PC-3 (cell line): ENCODE results near the gene HOXC11. TPM values are rescaled to one million over a fixed set of nuclear protein-coding genes. Genes with fewer than 3 reads are reported as not detected.

Experiments used
- ATAC-seq: fragments of 200-7000 bp; cut with Tn5 transposase; 2 replicates; pipeline ENCODE4 v1.9.1; 2020; ENCODE audit warnings: mild to moderate bottlenecking, moderate library complexity
- BruUV-seq: library from RNA; stranded (reverse); fragments of 400-500 nt; replicated peaks from 2 replicates; lab custom pipeline; 2021; lab: Mats Ljungman, UMichigan
- CTCF ChIA-PET: fragments of 300-600 bp; sonication (Branson Sonifier 250); formaldehyde crosslinking; loops from one replicate; lab custom pipeline; 2022; ENCODE audit warnings: antibody characterized with exemption; lab: Charles Lee
- POLR2A ChIA-PET: fragments of 300-600 bp; sonication (Branson Sonifier 250); formaldehyde crosslinking; loops from one replicate; lab custom pipeline; 2022; ENCODE audit warnings: antibody characterized with exemption; ENCODE audit not compliant: unreplicated experiment; lab: Charles Lee
- DNase-seq: peaks from one replicate; pipeline ENCODE4 v3.0.0-alpha.2; 2015
- H2AFZ ChIP-seq: fragments of 300-600 bp; sonication (generic); 2 replicates; pipeline ENCODE4 v1.6.0; 2016; ENCODE audit warnings: antibody characterized with exemption, low read length
- H3F3A ChIP-seq: fragments of 300-600 bp; sonication (generic); one replicate; pipeline ENCODE4 v1.6.0; 2017; ENCODE audit warnings: antibody characterized with exemption, low read length, control low read depth, mild to moderate bottlenecking; ENCODE audit not compliant: unreplicated experiment
- H3K27ac ChIP-seq: fragments of 300-600 bp; sonication (generic); 2 replicates; pipeline ENCODE4 v1.5.1; 2016; ENCODE audit warnings: mild to moderate bottlenecking, low read length
- H3K27me3 ChIP-seq: fragments of 300-600 bp; sonication (generic); 2 replicates; pipeline ENCODE4 v1.6.1; 2016; ENCODE audit warnings: low read length, mixed read lengths
- H3K36me3 ChIP-seq: fragments of 300-600 bp; sonication (generic); 2 replicates; pipeline ENCODE4 v1.6.1; 2016; ENCODE audit warnings: low read depth, mixed run types, low read length, mixed read lengths
- H3K4me1 ChIP-seq: fragments of 300-600 bp; sonication (generic); 2 replicates; pipeline ENCODE4 v1.5.1; 2016; ENCODE audit warnings: low read length; ENCODE audit not compliant: insufficient read depth
- H3K4me2 ChIP-seq: fragments of 300-600 bp; sonication (generic); 2 replicates; pipeline ENCODE4 v1.6.0; 2016; ENCODE audit warnings: low read length
- H3K4me3 ChIP-seq: fragments of 300-600 bp; sonication (generic); 2 replicates; pipeline ENCODE4 v1.5.1; 2016; ENCODE audit warnings: mild to moderate bottlenecking, low read length, mixed read lengths
- H3K79me2 ChIP-seq: fragments of 300-600 bp; sonication (generic); 2 replicates; pipeline ENCODE4 v1.6.1; 2017; ENCODE audit warnings: low read length, mixed read lengths
- H3K9ac ChIP-seq: fragments of 300-600 bp; sonication (generic); 2 replicates; pipeline ENCODE4 v1.6.0; 2016; ENCODE audit warnings: mild to moderate bottlenecking, low read length
- H3K9me2 ChIP-seq: fragments of 300-600 bp; sonication (generic); replicated peaks from 2 replicates; pipeline ENCODE4 v1.6.1; 2016; ENCODE audit warnings: mixed run types, low read length, mixed read lengths
- H3K9me3 ChIP-seq: fragments of 300-600 bp; sonication (generic); 2 replicates; pipeline ENCODE4 v1.6.1; 2016; ENCODE audit warnings: low read length, mixed read lengths
- H4K20me1 ChIP-seq: fragments of 300-600 bp; sonication (generic); 2 replicates; pipeline ENCODE4 v1.6.1; 2016; ENCODE audit warnings: low read length, mixed read lengths
- EZH2 ChIP-seq: fragments of 300-600 bp; sonication (generic); IDR thresholded peaks from one replicate; pipeline ENCODE4 v1.6.1; 2017; ENCODE audit warnings: antibody characterized with exemption, mild to moderate bottlenecking, low read length; ENCODE audit not compliant: unreplicated experiment
- EZH2phosphoT487 ChIP-seq: fragments of 300-600 bp; sonication (generic); IDR thresholded peaks from 2 replicates; pipeline ENCODE4 v1.6.1; 2018; ENCODE audit warnings: mild to moderate bottlenecking, antibody characterized with exemption, low read length, borderline replicate concordance
- intact Hi-C: fragments of 100-400 bp; cut with micrococcal nuclease; formaldehyde crosslinking; loops from 2 replicates; pipeline ENCODE4 v1.9.0; 2023
- total RNA-seq: library from RNA; depleted of rRNA; stranded (reverse); fragments of >200 nt; gene quantifications from 2 replicates; pipeline ENCODE4 v1.2.3, GENCODE V29; 2014
- TF ChIP-seq, protein P1 (sequence below): fragments of 300-600 bp; sonication (generic); conservative IDR thresholded peaks from 2 replicates; pipeline ENCODE4 v1.5.1; 2017; ENCODE audit warnings: antibody characterized with exemption, low read depth, mild to moderate bottlenecking, low read length

Gene HOXC11
- total RNA-seq, 1 experiment from 2014 or later = 0.84 TPM

DNA sequence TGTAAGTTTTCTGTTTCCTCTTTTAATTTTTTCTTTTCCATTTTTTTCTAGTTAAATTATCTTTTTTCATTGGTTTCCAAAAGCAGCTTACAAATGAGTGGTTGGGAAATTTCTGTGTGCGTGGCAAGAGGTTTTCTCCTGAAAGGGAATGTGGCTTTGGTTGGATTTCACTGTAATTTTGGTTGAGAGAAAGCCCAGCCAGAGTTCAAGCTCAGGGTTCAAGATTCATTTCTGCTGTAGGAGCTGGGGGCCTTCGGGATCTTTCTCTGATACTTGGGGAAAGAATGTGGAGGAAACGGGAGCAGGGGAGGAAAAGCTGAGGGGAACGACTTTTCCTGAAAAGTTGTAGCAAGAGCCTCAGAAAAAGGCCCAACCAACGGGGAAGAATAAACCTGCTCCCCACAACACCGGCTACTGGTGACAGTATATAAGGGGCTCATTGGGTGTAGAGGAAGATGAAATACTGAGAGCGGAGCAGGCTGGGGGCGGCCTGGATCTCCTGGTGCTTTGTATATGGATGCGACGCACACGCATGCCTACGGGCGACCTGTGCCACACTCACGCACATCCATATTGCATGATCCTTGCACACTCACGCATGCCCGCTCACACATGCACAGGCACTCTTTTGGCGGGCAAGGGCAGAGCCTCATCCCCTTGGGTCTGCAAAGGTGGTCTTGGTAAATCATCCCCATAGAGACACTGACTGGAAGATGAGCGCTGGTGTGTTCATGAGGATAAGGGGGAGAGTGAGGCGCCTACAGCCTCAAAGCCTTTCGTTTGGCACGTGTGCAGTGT is 14.0 kb downstream of the HOXC11 start:
- BruUV-seq = no TSS peak
- H3K9ac ChIP-seq = no peak overlapping the region
- H2AFZ ChIP-seq = no peak overlapping the region
- DNase-seq (no peak), ATAC-seq (no peak)
- H3F3A ChIP-seq = no peaks in the 10 kb centered on the region
- H3K27ac ChIP-seq = no peak overlapping the region
- no peaks in the 10 kb centered on the region for H3K27me3 ChIP-seq
- peaks cover 44% of the 10 kb centered on the region for H3K4me1 ChIP-seq
- H3K36me3 ChIP-seq = no peaks in the 10 kb centered on the region
- 0 out of 2 replicates have a peak overlapping the region, but pooled peaks have one; percentile 78 for H3K4me2 ChIP-seq
- ChIA-PET POLR2A (no interaction called here), CTCF (no interaction called here)
- H4K20me1 ChIP-seq = no peaks in the 10 kb centered on the region
- H3K4me3 ChIP-seq = no peak overlapping the region
- no peaks in the 10 kb centered on the region for H3K9me2 ChIP-seq
- TF ChIP-seq EZH2phosphoT487 = no peak
- TF ChIP-seq EZH2 = no peak
- TF ChIP-seq, protein P1, sequence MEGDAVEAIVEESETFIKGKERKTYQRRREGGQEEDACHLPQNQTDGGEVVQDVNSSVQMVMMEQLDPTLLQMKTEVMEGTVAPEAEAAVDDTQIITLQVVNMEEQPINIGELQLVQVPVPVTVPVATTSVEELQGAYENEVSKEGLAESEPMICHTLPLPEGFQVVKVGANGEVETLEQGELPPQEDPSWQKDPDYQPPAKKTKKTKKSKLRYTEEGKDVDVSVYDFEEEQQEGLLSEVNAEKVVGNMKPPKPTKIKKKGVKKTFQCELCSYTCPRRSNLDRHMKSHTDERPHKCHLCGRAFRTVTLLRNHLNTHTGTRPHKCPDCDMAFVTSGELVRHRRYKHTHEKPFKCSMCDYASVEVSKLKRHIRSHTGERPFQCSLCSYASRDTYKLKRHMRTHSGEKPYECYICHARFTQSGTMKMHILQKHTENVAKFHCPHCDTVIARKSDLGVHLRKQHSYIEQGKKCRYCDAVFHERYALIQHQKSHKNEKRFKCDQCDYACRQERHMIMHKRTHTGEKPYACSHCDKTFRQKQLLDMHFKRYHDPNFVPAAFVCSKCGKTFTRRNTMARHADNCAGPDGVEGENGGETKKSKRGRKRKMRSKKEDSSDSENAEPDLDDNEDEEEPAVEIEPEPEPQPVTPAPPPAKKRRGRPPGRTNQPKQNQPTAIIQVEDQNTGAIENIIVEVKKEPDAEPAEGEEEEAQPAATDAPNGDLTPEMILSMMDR = no peak
- intact Hi-C loops = loop anchor here (5.0 kb wide), 1 partner anchor 45 kb away; no protein-coding TSS in a partner anchor
- peaks cover 15% of the 10 kb centered on the region for H3K79me2 ChIP-seq
- no peaks in the 10 kb centered on the region for H3K9me3 ChIP-seq

GRCh38 chr12:53987787-53988230 is 14.9 kb downstream of the HOXC11 start:
- Histone ChIP-seq H3K4me1 (peaks cover 47% of the 10 kb centered on the region), H4K20me1 (no peaks in the 10 kb centered on the region), H3K27ac (no peak overlapping the region), H3K79me2 (peaks cover 24% of the 10 kb centered on the region), H3K9me3 (no peaks in the 10 kb centered on the region), H3F3A (no peaks in the 10 kb centered on the region), H2AFZ (no peak overlapping the region), H3K9me2 (no peaks in the 10 kb centered on the region), H3K27me3 (no peaks in the 10 kb centered on the region), H3K9ac (no peak overlapping the region), H3K36me3 (no peaks in the 10 kb centered on the region), H3K4me3 (no peak overlapping the region), H3K4me2 (0 out of 2 replicates have a peak overlapping the region, but pooled peaks have one; percentile 2)
- no TSS peak for BruUV-seq
- DNase-seq (no peak), ATAC-seq (no peak)
- intact Hi-C loops = loop anchor here (5.0 kb wide), 1 partner anchor 46 kb away; no protein-coding TSS in a partner anchor
- POLR2A ChIA-PET = no interaction called here
- TF ChIP-seq EZH2 (no peak), EZH2phosphoT487 (no peak)
- TF ChIP-seq, protein P1 = no peak
- CTCF ChIA-PET = interaction anchor here (0.6 to 0.7 kb wide), 2 partner anchors 226 to 297 kb away, joined by 3 to 5 read pairs; no protein-coding TSS in a partner anchor
